HG03442 (cell line): ENCODE data around the gene MACROD1.

Experiments
- ATAC-seq: cut with Tn5 transposase; IDR thresholded peaks from one replicate; pipeline ENCODE4 v1.9.1; 2021; ENCODE audit warnings: mild to moderate bottlenecking, moderate library complexity; ENCODE audit not compliant: unreplicated experiment

The MACROD1 gene

DNA sequence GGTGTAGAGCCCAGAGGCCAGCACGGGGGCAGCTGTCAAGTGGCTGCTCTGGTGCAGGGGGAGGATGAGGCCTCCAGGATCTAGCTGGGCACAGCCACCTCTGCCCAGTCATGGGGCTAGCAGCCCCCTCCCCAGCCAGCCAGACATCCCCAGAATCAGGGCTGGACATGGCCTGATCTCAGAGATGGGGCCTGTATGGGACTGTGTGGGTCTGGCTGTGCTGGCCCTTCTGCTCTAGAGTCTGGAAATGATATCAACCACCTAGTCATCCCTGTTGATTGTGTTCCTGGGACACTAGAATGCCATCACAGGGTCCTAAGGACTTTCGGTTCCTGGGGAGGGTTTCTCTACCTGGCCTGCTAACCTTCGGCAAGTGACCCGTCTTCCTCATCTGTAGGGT, 127.4 kb downstream of the MACROD1 start:
- ATAC-seq, result no peak

DNA sequence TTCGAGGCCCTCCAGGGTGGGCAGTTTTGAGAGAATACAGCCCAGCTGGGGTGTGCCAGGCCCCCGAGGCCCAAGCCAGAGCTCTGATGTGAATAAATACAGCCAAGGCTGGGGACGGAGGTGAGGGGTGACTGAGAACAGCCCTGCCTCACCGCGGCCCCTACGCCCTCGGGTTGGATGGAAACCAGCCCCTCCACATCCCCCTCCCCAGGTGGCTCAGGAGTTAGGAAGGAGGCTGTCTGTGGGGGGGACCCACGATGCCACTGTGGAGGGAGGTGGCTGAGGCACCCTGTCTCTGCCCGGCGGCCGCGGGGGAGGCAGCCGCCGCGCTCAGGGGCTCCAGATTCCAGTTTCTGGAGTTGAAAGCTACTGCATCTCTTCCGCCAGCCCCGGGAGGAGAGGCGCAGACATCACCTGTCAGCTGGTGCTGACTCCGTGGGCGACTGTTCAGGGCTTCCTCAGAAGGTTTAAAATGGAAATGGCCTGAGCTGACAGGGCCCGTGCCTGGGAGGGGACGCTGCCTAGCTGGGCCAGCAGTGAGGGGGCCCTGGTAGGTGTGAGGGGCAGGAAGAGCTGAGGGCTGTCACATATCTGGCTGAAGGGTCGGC, 128.8 kb downstream of the MACROD1 start:
- ATAC-seq, result no peak

DNA sequence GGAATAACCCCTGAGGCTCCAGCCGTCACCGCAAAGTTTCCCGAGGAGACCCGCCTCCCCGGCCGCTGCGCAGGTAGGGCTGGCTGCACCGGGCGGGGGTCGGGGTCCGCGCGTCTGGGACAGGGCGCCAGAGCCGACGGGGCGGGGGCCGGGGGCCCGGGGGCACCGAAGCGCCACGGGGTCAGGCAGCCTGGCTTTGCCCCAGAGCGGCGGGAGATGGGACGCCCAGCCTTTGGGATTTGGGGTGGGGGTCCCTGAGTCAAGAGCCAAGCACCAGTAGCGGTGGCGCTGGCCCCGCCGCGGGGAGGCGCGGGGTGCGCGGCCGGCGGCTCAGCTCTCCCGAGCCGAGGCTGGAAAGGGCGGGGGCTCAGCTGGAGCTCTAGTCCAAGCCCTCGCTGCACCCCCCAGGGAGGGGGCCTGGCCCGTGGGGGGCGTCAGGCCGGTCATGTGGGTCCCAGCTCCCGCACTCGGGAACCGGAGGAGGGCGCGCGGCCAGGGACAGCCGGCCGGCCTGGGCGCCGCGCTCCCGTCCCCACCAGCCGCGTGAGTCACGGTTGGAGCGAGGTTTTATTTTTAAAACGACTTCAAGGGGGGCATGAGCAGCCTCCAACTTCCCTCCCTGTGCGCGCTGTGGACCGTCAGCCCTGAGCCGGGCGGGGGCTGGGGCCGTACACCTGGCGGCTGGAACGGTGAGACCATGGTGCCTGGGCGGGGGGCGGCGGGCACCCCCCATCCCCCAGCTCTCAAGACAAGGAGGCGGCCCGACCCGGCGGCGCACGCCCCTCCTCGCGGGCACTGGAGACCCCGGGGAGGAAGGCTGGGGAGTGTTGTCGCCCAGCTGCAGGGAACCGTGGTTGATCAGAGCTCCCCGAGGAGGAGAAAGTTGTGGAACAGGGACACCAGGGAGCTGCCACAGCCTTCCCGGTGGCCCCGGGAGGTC, 129.6 kb downstream of the MACROD1 start:
- no peak for ATAC-seq

DNA sequence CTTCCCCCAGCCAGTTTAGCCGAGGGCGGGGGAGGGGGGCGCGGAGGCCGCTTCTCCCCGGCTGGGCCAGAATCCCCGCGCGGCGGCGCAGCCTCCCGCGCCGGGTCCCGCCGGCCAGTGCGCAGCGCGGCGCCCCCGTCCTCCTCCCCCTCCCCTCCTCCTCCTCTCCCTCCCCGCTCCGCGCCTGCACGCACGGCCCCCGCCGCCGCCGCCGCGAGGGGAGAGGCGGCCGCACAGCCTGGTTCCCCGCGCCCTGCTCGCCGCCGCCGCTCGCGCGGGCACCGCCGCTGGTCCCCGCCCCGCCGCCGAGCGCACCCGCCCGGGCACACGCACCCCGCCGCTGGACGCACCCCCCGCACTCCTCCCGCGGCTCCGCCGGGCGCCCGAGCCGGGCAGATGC, 130.3 kb downstream of the MACROD1 start, which contains the start of gene FLRT1:
TSS of gene FLRT1 (plus strand) at position 356 of the 400 bp plus-strand sequence. CDS start 80,337 bp downstream, outside the sequence.
- no peak for ATAC-seq

DNA sequence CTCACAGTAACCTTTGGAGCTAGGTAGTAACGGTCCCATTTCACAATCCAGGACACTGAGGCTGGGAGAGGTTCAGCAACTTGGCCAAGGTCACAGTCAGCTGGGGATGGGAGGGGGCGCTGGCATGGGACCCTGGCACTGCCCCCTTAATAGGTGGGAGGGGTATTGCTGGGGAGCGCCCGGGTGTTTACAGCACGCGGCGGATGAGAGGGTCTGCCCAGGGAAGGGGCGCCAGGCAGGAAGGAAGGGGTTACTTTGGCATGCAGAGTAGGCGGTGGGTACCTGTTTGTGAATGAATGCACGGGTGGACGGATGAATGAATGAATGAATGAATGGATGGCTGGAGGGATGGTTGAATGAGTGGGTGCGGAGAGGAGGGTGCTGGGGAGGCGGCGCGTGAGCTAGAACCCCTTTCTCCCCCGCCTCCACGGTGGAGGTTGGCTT, 130.8 kb downstream of the MACROD1 start:
- ATAC-seq, result no peak

DNA sequence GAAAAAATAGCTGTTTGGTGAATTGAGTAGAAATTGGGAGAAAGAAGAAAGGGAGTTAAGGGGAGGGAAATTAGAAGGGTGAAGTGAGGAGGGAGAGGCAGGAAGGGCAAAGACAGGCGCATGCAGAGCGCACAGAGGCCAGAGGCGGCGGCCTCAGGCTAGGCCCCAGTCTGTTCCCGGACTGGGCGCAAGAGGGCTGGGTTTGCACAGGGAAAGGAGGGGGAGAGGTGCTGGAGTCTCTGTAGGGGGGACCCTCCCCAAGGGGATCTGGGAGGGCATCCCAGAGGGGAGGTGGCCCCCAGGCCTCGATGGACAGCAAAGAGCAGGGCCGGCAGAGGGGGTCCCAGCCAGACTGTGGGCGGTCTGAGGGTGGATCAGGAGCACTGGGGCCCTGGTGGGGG, 131.5 kb downstream of the MACROD1 start:
- ATAC-seq, result no peak

DNA sequence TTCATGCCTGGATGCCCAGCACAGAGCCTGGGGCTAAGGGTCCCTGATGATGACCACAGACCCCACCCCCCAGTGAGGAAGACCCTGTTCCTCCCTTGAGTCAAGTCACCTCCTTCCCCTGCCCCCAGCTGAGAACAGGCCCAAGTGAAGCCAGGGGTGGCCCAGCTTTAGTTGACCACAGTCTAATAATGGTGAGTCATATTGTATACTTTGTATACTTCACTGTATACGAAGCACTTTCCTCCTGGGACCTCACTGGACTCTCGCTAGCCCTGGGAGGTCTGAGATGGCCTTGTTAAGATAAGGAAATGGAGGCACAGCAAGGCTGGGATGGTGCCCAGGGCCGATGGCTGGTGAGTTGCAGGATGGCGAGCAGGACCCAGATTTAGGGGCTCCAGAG, 133.9 kb downstream of the MACROD1 start:
- no peak for ATAC-seq

DNA sequence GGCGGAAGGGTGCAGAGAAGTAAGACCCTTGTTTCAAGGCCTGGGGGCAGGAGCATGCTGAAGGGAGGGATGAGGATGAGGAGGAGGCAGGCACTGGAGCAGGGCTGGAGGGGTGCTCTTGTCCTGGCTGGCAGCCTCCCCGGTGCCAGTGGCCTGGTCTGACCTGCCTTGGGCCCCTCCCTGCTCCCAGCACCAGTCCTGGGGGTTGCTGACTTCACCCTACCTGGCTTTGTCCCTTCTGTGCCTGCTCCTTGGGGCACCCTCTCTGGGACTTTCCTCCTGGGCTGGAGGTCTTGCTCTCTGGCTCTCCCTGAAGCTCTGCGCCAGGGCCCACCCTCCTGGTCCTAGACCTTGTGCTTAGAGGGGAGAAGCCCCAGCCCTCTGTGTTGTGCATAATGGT, 134.9 kb downstream of the MACROD1 start:
- no peak for ATAC-seq

DNA sequence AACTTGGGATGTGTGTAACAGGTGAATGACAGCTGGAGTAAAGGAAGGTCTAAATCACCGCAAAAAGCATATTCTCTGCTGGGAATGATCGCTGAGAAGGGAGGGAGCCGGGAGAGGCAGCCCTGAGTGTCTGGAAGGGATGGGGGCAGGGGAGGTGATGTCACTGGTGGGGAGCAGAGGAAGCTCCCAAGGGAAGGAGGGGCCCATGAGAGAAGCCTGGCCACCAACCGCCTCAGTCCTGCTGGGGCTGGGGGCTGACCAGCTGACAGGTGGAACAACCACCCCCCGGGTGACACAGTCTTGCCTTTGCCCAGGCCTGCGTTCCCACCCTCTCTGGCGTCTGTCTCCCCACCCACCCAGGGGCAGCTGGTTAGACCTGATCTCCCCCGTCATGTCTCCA, 136.1 kb downstream of the MACROD1 start:
- ATAC-seq, result no peak

DNA sequence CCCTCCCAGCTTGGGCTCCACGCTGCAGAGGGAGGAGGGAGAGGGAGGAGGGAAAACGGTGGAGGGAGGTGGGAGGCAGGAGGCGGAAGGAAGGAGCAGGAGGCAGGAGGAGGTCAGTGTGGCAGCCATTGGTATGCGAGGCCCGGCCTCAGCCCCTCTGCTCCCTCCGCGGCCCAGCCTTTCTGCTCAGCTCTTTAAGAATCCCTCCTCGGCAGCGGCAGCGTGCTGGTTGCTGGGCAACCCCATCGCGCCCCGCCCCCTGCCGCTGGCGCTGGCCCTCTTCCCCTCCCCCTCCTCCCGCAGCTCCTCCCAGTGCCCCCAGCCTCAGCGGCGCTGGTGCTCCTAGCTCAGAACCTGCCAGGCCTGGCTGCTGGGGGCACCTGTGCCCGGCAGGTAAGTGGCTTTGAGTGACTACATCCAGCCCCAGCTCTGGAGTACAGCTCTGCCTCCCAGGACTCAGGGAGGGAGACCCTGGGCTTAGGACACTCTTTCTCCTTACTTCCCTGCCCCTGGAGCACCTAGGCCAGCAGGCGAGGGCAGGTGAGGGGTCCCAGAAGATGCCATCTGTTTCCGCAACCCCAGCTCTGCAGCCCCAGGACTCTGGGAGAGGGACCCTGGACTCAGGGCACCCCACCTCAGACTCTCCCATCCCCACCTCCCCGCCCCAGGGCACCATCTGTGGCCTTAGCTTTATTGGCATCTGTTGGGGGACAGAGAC, 137.4 kb downstream of the MACROD1 start:
- no peak for ATAC-seq

DNA sequence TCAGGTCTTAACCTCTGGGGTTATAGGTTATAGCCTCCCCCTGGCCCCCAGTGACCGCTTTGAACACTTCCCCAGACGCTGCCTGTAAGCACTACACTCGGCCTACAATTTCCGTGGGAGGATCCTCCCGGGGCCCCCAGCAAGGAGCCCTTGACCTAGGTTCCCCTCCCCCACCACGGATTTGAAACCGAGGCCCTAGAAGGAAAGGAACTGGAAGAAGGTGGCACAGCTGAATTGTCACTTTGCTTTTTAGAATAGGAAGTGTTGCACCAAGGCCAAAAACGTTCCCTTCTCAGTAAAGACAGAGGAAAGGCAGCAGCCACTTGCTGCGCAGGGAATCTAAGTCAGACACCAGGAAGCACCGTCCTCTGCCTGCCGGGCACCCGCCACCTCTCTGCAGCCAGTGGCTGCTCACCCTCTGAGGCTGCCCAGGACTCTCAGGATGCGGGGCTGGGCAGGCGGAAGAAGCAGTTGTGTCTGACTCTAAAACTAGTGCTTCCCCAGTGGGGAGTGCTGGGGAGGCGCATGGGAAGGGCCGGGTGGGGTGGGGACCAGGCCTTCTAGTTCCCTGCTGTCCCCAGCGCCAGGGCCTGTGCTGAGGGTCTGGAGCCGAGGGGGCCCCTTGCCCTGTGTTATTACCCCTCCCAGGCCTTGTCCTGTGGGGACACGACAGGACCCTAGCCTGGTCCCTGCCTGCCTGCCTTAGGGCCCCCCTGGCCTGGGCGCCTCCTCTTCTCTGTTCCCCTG, 138.1 kb downstream of the MACROD1 start:
- ATAC-seq, result no peak

DNA sequence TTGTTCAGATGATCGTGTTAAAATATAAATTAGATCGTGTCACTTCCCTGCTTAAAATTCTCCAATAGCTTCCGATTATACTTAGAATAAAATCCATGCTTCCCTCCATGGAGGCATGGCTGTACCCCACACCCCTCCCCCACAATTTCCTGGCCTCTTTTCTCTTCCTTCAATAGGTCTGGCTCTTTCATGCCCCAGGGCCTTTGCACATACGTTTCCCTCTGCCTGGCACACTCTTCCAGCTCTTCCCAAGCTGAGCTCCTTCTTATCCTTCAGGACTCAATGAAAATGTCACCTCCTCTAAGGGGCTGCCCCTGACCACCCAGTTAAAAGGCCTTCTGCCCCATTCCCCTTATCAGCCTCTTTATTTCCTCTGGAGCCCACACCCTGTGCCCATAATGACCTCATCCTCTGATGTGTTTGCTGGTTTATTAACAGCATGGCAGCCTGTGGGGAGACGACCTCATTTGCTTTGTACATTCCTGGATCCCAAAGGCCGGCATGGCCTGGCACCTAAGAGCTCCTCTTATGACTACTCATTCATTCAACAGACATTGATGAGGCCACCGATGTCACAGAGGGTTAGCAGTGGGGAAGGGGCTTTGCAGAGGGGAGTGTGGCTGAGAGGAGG, 139.2 kb downstream of the MACROD1 start:
- no peak for ATAC-seq

DNA sequence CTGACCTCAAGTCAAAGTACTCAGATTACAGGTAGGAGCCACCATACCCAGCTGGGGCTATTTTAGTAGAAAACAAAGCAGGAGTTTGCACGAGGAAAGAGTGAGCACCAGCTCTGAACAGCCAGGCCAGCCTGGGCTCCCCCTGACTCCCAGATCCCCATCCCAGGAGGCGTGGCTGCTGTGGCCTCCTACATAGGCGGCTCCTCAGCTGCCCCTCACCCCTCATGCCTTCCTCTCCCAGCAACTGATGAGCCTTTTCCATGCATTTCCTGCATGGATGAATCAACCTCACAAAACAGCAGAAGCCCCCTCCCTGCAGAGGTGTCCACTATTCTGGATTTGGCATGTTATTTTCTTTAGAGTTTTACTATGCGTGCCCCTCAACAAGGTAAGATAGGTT, 140.7 kb downstream of the MACROD1 start:
- no peak for ATAC-seq

DNA sequence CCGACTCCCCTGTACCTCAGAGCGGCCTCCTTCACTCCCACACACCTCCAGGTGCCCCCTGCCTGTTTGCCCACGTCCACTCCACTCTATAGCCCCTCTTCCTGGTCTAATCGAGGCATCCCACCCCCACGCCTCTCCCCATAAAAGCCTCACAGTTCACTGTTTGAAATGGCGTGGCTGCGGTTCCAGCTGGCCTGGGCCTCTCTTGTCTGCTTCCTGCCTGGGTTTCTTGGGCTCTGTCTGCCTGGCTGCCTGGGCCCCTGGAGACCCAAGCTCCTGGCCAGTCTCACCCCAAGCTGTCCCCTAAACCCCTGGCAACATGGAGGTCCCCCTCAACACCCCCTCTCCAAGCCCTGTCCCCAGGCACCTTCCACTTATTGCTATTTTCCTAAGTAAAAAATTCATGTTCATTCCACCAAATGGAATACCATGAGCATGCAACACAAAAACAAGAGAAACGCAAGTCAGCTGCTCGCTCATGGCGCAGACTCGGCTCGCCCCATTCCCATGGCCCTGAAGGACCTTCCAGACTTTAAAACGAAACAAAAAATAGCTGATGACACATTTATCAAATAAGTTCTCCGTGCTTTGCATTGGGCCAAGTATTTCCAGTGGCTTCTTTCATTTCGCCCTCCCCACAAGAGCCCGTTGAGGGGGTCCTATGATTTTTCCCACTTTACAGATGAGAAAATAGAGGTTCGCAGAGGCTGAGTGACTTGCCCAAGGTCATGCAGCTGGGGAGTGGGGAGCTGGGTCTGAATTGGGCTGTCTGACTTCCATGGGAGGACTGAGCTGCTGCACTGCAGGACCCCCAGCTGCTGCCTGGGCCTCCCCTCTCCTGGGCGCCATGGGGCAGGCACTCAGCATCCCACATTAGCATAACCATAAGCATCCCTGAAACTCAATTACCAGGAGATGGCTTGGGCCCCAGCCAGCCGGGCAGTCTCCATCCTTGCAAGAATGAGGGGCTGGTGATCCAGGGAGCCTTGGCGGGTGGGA, 141.9 kb downstream of the MACROD1 start:
- no peak for ATAC-seq

DNA sequence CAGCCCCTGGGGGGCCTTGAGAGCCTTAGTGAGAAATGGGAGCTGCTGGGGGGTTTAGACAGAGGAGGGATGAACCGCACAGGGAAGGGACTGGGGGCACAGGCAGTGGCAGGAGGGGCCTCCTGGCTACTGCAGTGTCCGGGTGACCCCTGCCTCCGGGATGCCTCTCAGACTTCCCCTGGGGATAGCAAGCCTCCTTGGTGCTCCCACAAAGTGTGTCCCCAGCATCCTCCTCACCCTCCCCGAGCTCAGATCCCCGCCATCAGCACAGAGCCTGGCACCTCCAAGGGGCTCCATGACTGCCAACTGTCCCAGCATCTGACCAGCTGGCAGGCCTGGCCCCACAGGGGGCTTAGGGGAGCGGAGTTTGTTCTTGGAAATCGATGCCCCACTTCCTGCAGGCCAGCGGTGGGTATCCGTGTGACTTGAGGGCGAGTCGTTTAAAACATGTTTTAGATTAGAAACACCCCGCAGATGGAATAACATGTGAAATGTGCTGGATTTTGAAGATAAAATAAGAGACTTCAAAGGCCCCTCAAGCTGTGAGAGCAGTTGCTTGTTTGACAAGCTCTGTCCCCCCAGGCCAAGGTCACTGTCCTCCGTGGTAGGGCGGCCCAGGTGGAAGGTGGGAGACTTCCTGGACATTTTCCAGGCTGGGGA, 143.7 kb downstream of the MACROD1 start:
- ATAC-seq, result no peak

DNA sequence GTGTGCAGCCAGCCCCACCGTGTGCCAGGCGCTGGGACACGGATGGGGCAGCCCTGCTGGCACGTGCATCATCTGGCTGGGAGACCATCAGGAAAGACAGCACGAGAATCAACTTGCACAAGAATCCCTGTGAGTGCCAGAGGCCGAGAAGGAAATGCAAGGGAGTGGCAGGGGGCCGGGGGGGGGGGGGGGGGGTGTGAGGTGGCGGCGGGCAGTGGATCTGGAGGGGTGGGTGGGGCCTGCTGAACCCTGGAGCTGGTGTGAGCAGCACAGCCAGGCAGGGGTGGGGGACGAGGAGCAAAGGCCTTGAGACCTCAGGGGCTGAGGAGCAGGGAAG, 144.2 kb downstream of the MACROD1 start:
- no peak for ATAC-seq

DNA sequence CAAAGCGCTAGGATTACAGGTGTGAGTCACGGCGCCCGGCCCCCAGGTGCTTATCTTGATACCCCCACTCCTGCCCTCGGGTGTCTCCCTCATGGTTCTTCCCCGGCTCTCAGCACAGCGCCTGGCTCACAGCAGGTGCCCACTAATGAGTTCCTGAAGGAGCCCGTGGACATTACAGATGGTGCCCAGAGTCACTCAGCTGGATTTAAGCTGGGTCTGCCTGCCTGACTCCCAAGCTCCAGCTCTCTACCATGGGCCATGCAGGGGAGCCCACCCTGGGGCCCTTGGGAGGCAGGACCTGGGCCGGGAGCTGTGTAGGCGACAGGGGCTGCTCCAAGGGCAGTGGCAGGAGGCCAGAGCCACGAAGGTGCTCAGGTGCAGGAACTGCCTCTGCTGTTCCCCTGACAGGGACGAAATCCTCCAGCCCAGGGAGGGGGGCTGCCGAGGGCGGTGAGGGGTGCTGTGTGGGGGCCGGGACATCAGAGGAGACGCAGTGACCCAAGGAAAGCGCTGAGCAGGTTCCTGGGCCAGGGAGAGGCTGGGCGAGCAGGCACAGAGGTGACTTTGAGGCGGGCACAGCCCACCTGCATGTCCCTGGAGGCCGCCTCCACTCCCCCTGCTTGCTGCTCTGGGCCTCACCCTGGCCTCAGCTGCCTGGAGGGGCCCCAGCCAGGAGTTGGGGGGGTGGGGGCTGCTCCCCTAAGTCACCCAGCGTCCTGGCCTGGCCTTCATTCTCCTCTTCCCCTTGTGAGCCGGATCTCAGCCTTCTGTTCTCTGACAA, 144.7 kb downstream of the MACROD1 start:
- no peak for ATAC-seq
